OCI-LY1 (cell line): ENCODE measurements around the gene PPP2R2D.

Experiments
- CTCF ChIP-seq: fragments of 200-600 bp; sonication (generic), shearing (Covaris generic); IDR thresholded peaks from 2 replicates; pipeline ENCODE4 v1.5.1; 2017; ENCODE audit warnings: mild to moderate bottlenecking, antibody characterized with exemption, low read length, moderate library complexity, mixed read lengths
- EZH2 ChIP-seq: fragments of 200-600 bp; sonication (generic), shearing (Covaris generic); IDR thresholded peaks from 2 replicates; pipeline ENCODE4 v1.8.0; 2017; ENCODE audit warnings: borderline replicate concordance, mixed run types, mild to moderate bottlenecking, antibody characterized with exemption, low read length, moderate library complexity, mixed read lengths

- TF ChIP-seq CTCF (no peak), EZH2 (no peak)
These were observed 78.5 kb downstream of the PPP2R2D start for GRCh38 chr10:131979336-131979735.
